GM23248 (cell line): ENCODE measurements around the gene RNFT2. TPM values are rescaled to one million over a fixed set of nuclear protein-coding genes. Genes with fewer than 3 reads are reported as not detected.
"Not testable (repeated sequence)": the region's sequence is repeated elsewhere in the genome, so short reads cannot be mapped to it uniquely, and the experiment has no call there.

ENCODE experiments used
- DNase-seq: peaks from one replicate; pipeline ENCODE4 v3.0.0-alpha.2; 2015
- H2AFZ ChIP-seq: fragments of 200-600 bp; sonication (generic); 2 replicates; pipeline ENCODE4 v1.6.1; 2016; ENCODE audit warnings: antibody characterized with exemption
- H3F3A ChIP-seq: fragments of 200-600 bp; sonication (generic); 2 replicates; pipeline ENCODE4 v1.6.1; 2016; ENCODE audit warnings: mild to moderate bottlenecking, antibody characterized with exemption, mixed run types; ENCODE audit not compliant: insufficient read depth
- H3K27ac ChIP-seq: fragments of 200-600 bp; sonication (generic); 2 replicates; pipeline ENCODE4 v1.5.1; 2016; ENCODE audit warnings: mild to moderate bottlenecking
- H3K27me3 ChIP-seq: fragments of 200-600 bp; sonication (generic); replicated peaks from 2 replicates; pipeline ENCODE4 v1.6.1; 2016; ENCODE audit warnings: mild to moderate bottlenecking; ENCODE audit not compliant: insufficient read depth
- H3K36me3 ChIP-seq: fragments of 200-600 bp; sonication (generic); 2 replicates; pipeline ENCODE4 v1.6.1; 2016; ENCODE audit warnings: low read depth, mild to moderate bottlenecking
- H3K4me1 ChIP-seq: fragments of 200-600 bp; sonication (generic); 2 replicates; pipeline ENCODE4 v1.6.1; 2016; ENCODE audit warnings: mild to moderate bottlenecking; ENCODE audit not compliant: insufficient read depth
- H3K4me2 ChIP-seq: fragments of 200-600 bp; sonication (generic); one replicate; pipeline ENCODE4 v1.6.1; 2016; ENCODE audit warnings: mild to moderate bottlenecking; ENCODE audit not compliant: unreplicated experiment
- H3K4me3 ChIP-seq: fragments of 200-600 bp; sonication (generic); 2 replicates; pipeline ENCODE4 v1.5.1; 2016; ENCODE audit warnings: mild to moderate bottlenecking
- H3K79me2 ChIP-seq: fragments of 200-600 bp; sonication (generic); 2 replicates; pipeline ENCODE4 v1.6.1; 2016; ENCODE audit warnings: mild to moderate bottlenecking; ENCODE audit not compliant: insufficient read depth
- H3K9ac ChIP-seq: fragments of 200-600 bp; sonication (generic); 2 replicates; pipeline ENCODE4 v1.6.1; 2016; ENCODE audit warnings: mild to moderate bottlenecking
- H3K9me2 ChIP-seq: fragments of 200-600 bp; sonication (generic); 2 replicates; pipeline ENCODE4 v1.6.1; 2016; ENCODE audit warnings: mixed run types, mild to moderate bottlenecking, moderate library complexity; ENCODE audit not compliant: insufficient read depth
- H3K9me3 ChIP-seq: fragments of 200-600 bp; sonication (generic); one replicate; pipeline ENCODE4 v1.6.1; 2017; ENCODE audit warnings: low read depth
- H4K20me1 ChIP-seq: fragments of 200-600 bp; sonication (generic); 2 replicates; pipeline ENCODE4 v1.6.0; 2016; ENCODE audit not compliant: insufficient read depth
- EZH2 ChIP-seq: fragments of 200-600 bp; sonication (generic); IDR thresholded peaks from 2 replicates; pipeline ENCODE4 v1.6.1; 2018; ENCODE audit warnings: antibody characterized with exemption, mild to moderate bottlenecking; ENCODE audit not compliant: insufficient read depth, poor library complexity, severe bottlenecking
- EZH2phosphoT487 ChIP-seq: fragments of 200-600 bp; sonication (generic); IDR thresholded peaks from 2 replicates; pipeline ENCODE4 v1.6.1; 2018; ENCODE audit warnings: antibody characterized with exemption, moderate library complexity, mild to moderate bottlenecking, low read depth; ENCODE audit not compliant: insufficient read depth
- WGBS, 2 experiments: methylation state at CpG; one replicate each; pipeline ENCODE4 v1.1.6; 2015 to 2017; ENCODE audit warnings: low lambda C conversion rate in 2 of 2, low coverage in 1 of 2; ENCODE audit errors: missing lambda C conversion rate in 2 of 2; 5-methylcytosine and 5-hydroxymethylcytosine counted together
- in situ Hi-C: fragments of 300-500 bp; cut with MboI; formaldehyde crosslinking; loops from 2 replicates; pipeline ENCODE4 v1.15.0; 2020
- polyA plus RNA-seq: library from polyadenylated mRNA; unstranded; fragments of >200 nt; fragmentation: Nextera tagmentation; extraction: Ambion mirVana; gene quantifications from 2 replicates; pipeline ENCODE4 v1.2.1, GENCODE V29; 2016
- total RNA-seq: library from RNA; depleted of rRNA; stranded (reverse); fragments of >200 nt; shearing (Covaris generic); gene quantifications from 2 replicates; pipeline ENCODE4 v1.2.3, GENCODE V29; 2014

RNFT2 gene
- total and polyA plus RNA-seq, 2 experiments from 2014 or later, result 0.24 to 0.43 TPM

DNA sequence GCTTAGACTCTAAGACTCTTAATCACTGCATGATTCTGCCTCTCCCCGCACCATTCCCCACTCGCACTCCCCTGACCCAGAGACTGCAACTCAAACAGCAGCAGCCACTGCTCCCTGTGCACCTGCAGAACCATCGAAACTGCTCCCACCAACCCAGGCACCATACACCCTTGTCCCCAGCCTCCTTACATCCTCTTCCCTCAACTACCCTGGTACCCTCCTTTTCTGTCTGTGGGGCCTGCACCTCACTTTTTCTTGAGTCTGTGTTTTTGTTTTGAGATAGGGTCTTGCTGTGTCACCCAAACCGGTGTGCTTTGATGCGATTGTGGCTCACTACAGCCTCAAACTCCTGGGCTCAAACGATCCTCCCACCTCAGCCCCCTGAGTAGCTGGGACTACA, 69.4 kb downstream of the RNFT2 start:
- WGBS, 2 experiments, result 73 to 84% methylated on average over 6 of the region's 6 CpGs

GRCh38 chr12:116808113-116809105, 70.3 kb downstream of the RNFT2 start:
- DNase-seq, result no peak
- 42 to 49% methylated on average over 15 to 18 of the region's 18 CpGs for WGBS, 2 experiments
- TF ChIP-seq EZH2 (no peak), EZH2phosphoT487 (no peak)
- no peaks in the 10 kb centered on the region for H3K79me2 ChIP-seq
- no peaks in the 10 kb centered on the region for H3K36me3 ChIP-seq
- no peaks in the 10 kb centered on the region; the same call in 1 of the 2 replicates for H3K27me3 ChIP-seq
- no peak overlapping the region for H3K9ac ChIP-seq
- no peak overlapping the region for H2AFZ ChIP-seq
- H3K9me2 ChIP-seq, result no peaks in the 10 kb centered on the region
- H3F3A ChIP-seq, result no peaks in the 10 kb centered on the region
- no peak overlapping the region for H3K4me3 ChIP-seq
- no peaks in the 10 kb centered on the region for H4K20me1 ChIP-seq
- no peaks in the 10 kb centered on the region for H3K9me3 ChIP-seq
- H3K4me1 ChIP-seq, result no peaks in the 10 kb centered on the region
- in situ Hi-C loops, result no loop called here
- H3K4me2 ChIP-seq, result no peak overlapping the region
- no peak overlapping the region for H3K27ac ChIP-seq

More for the DNA sequence above, 69.4 kb downstream of the RNFT2 start:
- DNase-seq, result no peak
- Histone ChIP-seq H3F3A (no peaks in the 10 kb centered on the region), H3K79me2 (no peaks in the 10 kb centered on the region), H3K9me3 (no peaks in the 10 kb centered on the region), H3K27ac (no peak overlapping the region), H2AFZ (no peak overlapping the region), H3K4me1 (no peaks in the 10 kb centered on the region), H3K9me2 (no peaks in the 10 kb centered on the region), H3K9ac (no peak overlapping the region), H4K20me1 (no peaks in the 10 kb centered on the region), H3K36me3 (no peaks in the 10 kb centered on the region), H3K27me3 (no peaks in the 10 kb centered on the region; the same call in 1 of the 2 replicates), H3K4me3 (no peak overlapping the region), H3K4me2 (no peak overlapping the region)
- in situ Hi-C loops, result no loop called here
- TF ChIP-seq EZH2phosphoT487 (no peak), EZH2 (no peak)

DNA sequence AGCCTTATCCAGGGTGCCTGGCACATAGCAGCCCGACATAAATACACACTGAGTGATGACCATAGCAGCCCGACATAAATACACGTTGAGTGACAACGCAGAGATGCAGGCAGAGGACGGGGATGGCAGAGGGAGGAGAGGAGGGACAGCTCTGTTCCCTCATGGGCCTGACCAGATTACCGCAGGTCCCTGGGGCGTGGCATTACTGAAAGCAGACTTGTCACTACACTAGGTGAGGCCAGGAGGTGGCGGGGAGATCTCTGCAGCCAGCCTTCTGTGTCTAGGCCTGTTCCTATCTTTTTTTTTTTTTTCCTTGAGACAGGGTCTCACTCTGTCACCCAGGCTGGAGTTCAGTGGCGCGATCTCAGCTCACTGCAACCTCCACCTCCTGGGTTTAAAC, 74.1 kb downstream of the RNFT2 start:
- Histone ChIP-seq H3K9me3 (no peaks in the 10 kb centered on the region), H3K36me3 (no peaks in the 10 kb centered on the region), H3K4me2 (no peak overlapping the region), H3K27ac (no peak overlapping the region), H3K9ac (no peak overlapping the region), H3K9me2 (no peaks in the 10 kb centered on the region), H4K20me1 (no peaks in the 10 kb centered on the region), H3F3A (no peaks in the 10 kb centered on the region), H2AFZ (no peak overlapping the region), H3K27me3 (no peaks in the 10 kb centered on the region), H3K4me3 (no peak overlapping the region), H3K4me1 (no peaks in the 10 kb centered on the region), H3K79me2 (no peaks in the 10 kb centered on the region)
- in situ Hi-C loops, result no loop called here
- DNase-seq, result no peak
- TF ChIP-seq EZH2phosphoT487 (no peak), EZH2 (no peak)
- 60 to 64% methylated on average over 10 of the region's 10 CpGs for WGBS, 2 experiments

GRCh38 chr12:116813271-116814041, 75.3 kb downstream of the RNFT2 start:
- no peaks in the 10 kb centered on the region for H3K9me3 ChIP-seq
- H3F3A ChIP-seq, result 0 out of 2 replicates have a peak, but pooled peaks cover 4% of the 10 kb centered on the region
- no peak for DNase-seq
- in situ Hi-C loops, result no loop called here
- no peak overlapping the region for H2AFZ ChIP-seq
- no peaks in the 10 kb centered on the region for H3K79me2 ChIP-seq
- no peak overlapping the region for H3K4me2 ChIP-seq
- no peaks in the 10 kb centered on the region for H3K36me3 ChIP-seq
- H4K20me1 ChIP-seq, result no peaks in the 10 kb centered on the region
- no peak overlapping the region for H3K27ac ChIP-seq
- H3K27me3 ChIP-seq, result no peaks in the 10 kb centered on the region
- 74 to 77% methylated on average over 7 of the region's 7 CpGs for WGBS, 2 experiments
- TF ChIP-seq EZH2phosphoT487, result no peak
- TF ChIP-seq EZH2, result no peak
- no peak overlapping the region for H3K4me3 ChIP-seq
- H3K9me2 ChIP-seq, result no peaks in the 10 kb centered on the region
- H3K4me1 ChIP-seq, result peaks cover 3% of the 10 kb centered on the region; the same call in 1 of the 2 replicates
- H3K9ac ChIP-seq, result no peak overlapping the region

GRCh38 chr12:116814766-116815165, 76.7 kb downstream of the RNFT2 start:
- H3K9ac ChIP-seq, H4K20me1 ChIP-seq, H2AFZ ChIP-seq, H3K27ac ChIP-seq, DNase-seq, H3K9me3 ChIP-seq, H3K4me2 ChIP-seq, H3K79me2 ChIP-seq, H3K4me1 ChIP-seq, in situ Hi-C loops, H3K9me2 ChIP-seq, H3K27me3 ChIP-seq, H3K36me3 ChIP-seq, H3K4me3 ChIP-seq: not testable (repeated sequence)
- 63 to 69% methylated on average over 10 of the region's 10 CpGs for WGBS, 2 experiments
- peaks cover 13% of the 10 kb centered on the region for H3F3A ChIP-seq
